AG04450 (cell line): ENCODE results near the gene PDK1. TPM values are rescaled to one million over a fixed set of nuclear protein-coding genes. Genes with fewer than 3 reads are reported as not detected.

Experiments
- CTCF ChIA-PET: fragments of 300-600, 350-600 bp; formaldehyde crosslinking; extraction: SDS; loops from one replicate; lab custom pipeline; 2022; ENCODE audit warnings: antibody characterized with exemption, inconsistent platforms; lab: Charles Lee
- POLR2A ChIA-PET: fragments of 350-600 bp; formaldehyde crosslinking; extraction: SDS; loops from one replicate; lab custom pipeline; 2021; ENCODE audit warnings: antibody characterized with exemption, inconsistent platforms; lab: Yijun Ruan, JAX
- DNase-seq: peaks from one replicate; pipeline ENCODE4 v3.0.0-alpha.2; 2011; ENCODE audit warnings: low read depth, low spot score
- H3K27ac ChIP-seq: one replicate; pipeline ENCODE4 v1.5.1; 2012; ENCODE audit warnings: low read depth, low read length, control low read depth
- H3K27me3 ChIP-seq: one replicate; pipeline ENCODE4 v1.6.0; 2012; ENCODE audit warnings: low read length; ENCODE audit not compliant: control insufficient read depth, insufficient read depth
- H3K4me3 ChIP-seq: 2 replicates; pipeline ENCODE4 v1.5.1; 2011; ENCODE audit warnings: mild to moderate bottlenecking, low read depth, low read length, control low read depth
- H3K9me3 ChIP-seq: 2 replicates; pipeline ENCODE4 v1.5.1; 2012; ENCODE audit warnings: low read length; ENCODE audit not compliant: control insufficient read depth, insufficient read depth
- CTCF ChIP-seq: IDR thresholded peaks from 2 replicates; pipeline ENCODE4 v1.5.1; 2011; ENCODE audit warnings: low read depth, low read length, control low read depth, inconsistent platforms
- polyA plus RNA-seq: library from polyadenylated mRNA; depleted of rRNA; stranded (reverse); fragments of >200 nt; gene quantifications from 2 replicates; pipeline ENCODE4 v1.2.3, GENCODE V29; 2011

Gene PDK1
- polyA plus RNA-seq, 1 experiment, result 32.8 TPM

- ChIA-PET POLR2A (no interaction called here), CTCF (no interaction called here)
- no peak for DNase-seq
- H3K9me3 ChIP-seq, result no peaks in the 10 kb centered on the region
- peak overlapping the region; percentile 79 for H3K27ac ChIP-seq
- no peak overlapping the region for H3K4me3 ChIP-seq
- H3K27me3 ChIP-seq, result no peaks in the 10 kb centered on the region
- no peak for TF ChIP-seq CTCF
Observed at GRCh38 chr2:172640389-172640788, 84.5 kb downstream of the PDK1 start.

GRCh38 chr2:172642301-172643020 is 86.6 kb downstream of the PDK1 start:
- H3K27ac ChIP-seq, result peak overlapping the region; percentile 24
- ChIA-PET CTCF (interaction anchor here (2.4 kb wide), 1 partner anchor 48 kb away, joined by 7 read pairs; no protein-coding TSS in a partner anchor), POLR2A (no interaction called here)
- no peak for TF ChIP-seq CTCF
- no peaks in the 10 kb centered on the region for H3K9me3 ChIP-seq
- no peak for DNase-seq
- no peak overlapping the region for H3K4me3 ChIP-seq
- no peaks in the 10 kb centered on the region for H3K27me3 ChIP-seq

GRCh38 chr2:172643142-172643541 is 87.3 kb downstream of the PDK1 start:
- POLR2A ChIA-PET, result no interaction called here
- Histone ChIP-seq H3K27ac (no peak overlapping the region), H3K9me3 (no peaks in the 10 kb centered on the region), H3K27me3 (no peaks in the 10 kb centered on the region), H3K4me3 (no peak overlapping the region)
- CTCF ChIA-PET, result interaction anchor here (2.4 kb wide), 1 partner anchor 49 kb away, joined by 7 read pairs; no protein-coding TSS in a partner anchor
- no peak for DNase-seq
- TF ChIP-seq CTCF, result no peak

DNA sequence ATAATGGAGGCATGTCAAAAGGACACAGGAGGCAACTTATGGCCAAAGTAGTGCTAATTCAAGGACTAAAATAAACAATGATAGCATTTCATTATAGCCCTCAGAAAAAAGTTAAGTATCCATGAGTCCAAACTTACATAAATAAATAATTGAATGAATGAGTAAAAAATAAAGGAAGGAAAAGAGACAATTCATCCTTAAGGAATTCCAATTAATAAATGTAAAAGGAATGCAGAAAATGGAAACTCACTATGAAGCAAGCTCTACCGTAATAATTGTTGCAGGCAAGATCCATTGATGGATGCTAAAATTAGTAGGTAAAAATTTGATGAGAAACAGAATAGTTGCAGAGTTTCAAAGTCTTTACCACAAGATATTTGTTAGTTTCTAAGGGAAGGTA is 91.5 kb downstream of the PDK1 start:
- no peak overlapping the region for H3K4me3 ChIP-seq
- ChIA-PET CTCF (interaction anchor here (0.6 to 0.7 kb wide), 2 partner anchors 8 to 96 kb away, joined by 3 to 5 read pairs; no protein-coding TSS in a partner anchor), POLR2A (interaction anchor here (1.3 kb wide), 1 partner anchor 8 kb away, joined by 4 read pairs; no protein-coding TSS in a partner anchor)
- no peak for DNase-seq
- TF ChIP-seq CTCF, result no peak
- H3K27me3 ChIP-seq, result no peaks in the 10 kb centered on the region
- H3K27ac ChIP-seq, result peak overlapping the region; percentile 68
- H3K9me3 ChIP-seq, result peaks cover 3% of the 10 kb centered on the region

- Histone ChIP-seq H3K27me3 (no peaks in the 10 kb centered on the region), H3K27ac (peak overlapping the region; percentile 93), H3K4me3 (no peak overlapping the region), H3K9me3 (peaks cover 5% of the 10 kb centered on the region)
- TF ChIP-seq CTCF, result no peak
- ChIA-PET POLR2A (interaction anchor here (0.7 to 1.7 kb wide), 3 partner anchors 9 to 46 kb away, joined by 4 to 10 read pairs (median 6); no protein-coding TSS in a partner anchor), CTCF (interaction anchor here (0.6 to 1.8 kb wide), 4 partner anchors 8 to 114 kb away, joined by 3 to 14 read pairs (median 4); no protein-coding TSS in a partner anchor)
- DNase-seq, result peak; percentile 72
Observed at GRCh38 chr2:172655091-172655837, 99.4 kb downstream of the PDK1 start.
